Activated CD8-positive, alpha-beta memory T cell treated with anti-CD3 and anti-CD28 coated beads for 1 hour (primary cell): ENCODE data around the gene IL1B.

Experiments used
- DNase-seq, 2 donors: peaks; one replicate each; pipeline ENCODE4 v3.0.0-alpha.2; 2020; ENCODE audit warnings: low read depth in 1 of 2; ENCODE audit errors: extremely low read depth in 1 of 2

The IL1B gene

DNA sequence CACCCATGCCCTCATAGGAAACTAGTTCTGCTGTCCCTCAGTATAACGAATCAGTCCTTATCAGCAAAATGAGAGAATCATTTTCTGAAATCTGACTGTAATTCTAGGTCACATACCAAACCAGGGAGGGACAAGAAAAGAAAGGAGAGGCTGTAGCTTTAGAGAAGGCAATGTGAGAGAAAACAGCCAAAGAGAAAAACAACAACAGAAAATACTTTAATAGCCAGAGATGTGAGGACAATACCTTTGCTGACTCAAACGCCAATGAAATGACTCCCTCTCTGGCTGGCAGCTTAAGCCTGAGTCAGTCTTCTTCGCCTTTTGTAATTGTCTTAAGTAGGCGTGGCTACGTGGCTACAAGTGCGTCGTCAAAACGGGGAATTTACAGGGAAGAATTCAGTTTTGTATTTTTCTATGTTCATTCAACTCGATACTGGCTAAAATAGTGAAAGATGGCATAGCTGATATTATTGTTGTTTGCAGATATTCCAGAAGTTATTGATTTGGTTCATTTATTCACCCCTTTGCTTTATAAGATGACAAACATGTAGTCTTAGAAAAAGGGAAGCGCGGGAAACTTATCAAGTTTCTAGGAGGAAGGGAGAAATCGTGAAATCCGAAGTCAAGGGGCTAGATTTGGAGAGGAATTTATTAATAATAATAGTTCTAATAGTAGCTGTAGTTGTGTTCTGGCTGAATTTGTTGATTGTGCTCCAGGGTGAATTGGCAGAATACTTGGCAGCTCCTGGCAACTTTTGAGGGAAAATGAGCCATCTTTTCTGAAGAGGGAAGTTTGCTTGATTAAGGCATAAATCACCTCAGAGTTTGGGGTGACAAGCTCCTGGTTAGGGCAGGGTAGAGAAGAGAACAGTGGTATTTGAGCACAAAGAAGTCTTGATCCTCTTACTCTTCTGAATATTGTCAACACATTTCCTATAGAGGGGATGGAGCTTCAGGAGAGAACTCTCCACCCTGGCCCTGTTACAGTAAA lies 52.1 kb downstream of the IL1B start, which contains the start of gene IL1A:
TSS of gene IL1A (minus strand) at position 295 of the 991 bp plus-strand sequence. CDS start 723 bp downstream, outside the sequence.
- DNase-seq: no peak

DNA sequence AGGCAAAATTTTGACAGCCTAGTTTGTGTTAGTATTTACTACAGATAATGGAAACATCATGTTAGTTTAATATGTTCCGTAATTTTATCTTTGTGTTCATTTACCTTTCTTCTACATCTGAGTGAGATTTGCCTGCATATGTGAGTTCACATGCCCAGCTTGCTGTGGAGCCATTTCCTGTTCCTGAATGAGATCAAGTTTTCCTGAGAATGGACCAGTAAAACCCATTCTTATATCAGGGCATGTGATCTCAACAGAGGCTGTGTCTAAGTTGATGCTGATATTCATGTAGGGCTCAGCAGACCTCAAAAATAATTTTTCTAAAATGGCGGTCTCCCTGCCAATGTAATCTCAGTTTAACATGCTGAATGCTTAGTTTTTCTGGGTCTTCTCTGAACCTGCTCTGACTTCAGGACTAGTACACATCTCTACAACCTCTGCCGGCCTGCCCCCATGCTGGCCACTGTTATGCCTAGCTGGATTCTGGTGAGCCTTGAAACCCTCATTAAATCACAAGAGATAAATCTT lies 53.3 kb downstream of the IL1B start:
- DNase-seq: no peak

DNA sequence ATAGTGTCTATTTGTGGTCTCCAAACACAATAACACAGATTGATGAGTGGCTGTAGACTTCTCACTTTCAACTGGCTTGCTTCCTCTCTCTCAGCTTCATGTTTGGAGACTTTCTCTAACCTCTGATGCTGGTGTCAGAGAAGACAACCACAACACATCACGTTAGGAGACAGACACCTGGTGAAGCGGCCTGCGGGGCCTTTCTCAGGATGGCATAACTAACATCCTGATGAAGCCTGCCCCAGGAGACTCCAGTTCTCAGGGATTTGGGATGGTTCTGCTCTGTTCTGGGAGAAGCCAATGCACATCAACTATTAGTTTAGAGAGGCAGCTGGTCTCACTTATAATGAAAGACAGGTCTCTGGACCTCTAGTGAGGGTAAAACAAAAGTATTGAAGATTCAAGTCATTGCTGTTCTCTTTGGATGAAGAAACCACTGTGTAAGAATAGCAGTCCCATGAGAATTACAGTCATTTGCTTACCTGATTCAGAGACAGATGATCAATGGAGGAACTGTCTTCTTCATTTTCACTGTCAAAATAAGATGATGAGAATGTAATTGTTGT lies 54.3 kb downstream of the IL1B start:
- DNase-seq: no peak
